HepG2 (cell line): ENCODE results near the gene SKIL. TPM values are rescaled to one million over a fixed set of nuclear protein-coding genes. Genes with fewer than 3 reads are reported as not detected.
A peak's percentile ranks its signal among the peaks of the same experiment; 100 is the strongest.

Experiments
- ATF1 ChIP-seq: IDR thresholded peaks from 2 replicates; pipeline ENCODE4 v1.6.1; 2016; ENCODE audit warnings: mild to moderate bottlenecking, control low read depth
- ETV5 ChIP-seq: IDR thresholded peaks from 2 replicates; pipeline ENCODE4 v1.6.1; 2018; ENCODE audit warnings: missing biosample characterization, missing genetic modification reagents, inconsistent platforms, borderline replicate concordance
- HMG20A ChIP-seq: IDR thresholded peaks from 2 replicates; pipeline ENCODE4 v1.6.1; 2016; ENCODE audit warnings: borderline replicate concordance
- REST ChIP-seq, 2 experiments: IDR thresholded peaks; 2 replicates each; pipeline ENCODE4 v1.6.1; 2011 to 2012; ENCODE audit warnings: low read length in 2 of 2, borderline replicate concordance in 1 of 2, low read depth in 1 of 2, mild to moderate bottlenecking in 1 of 2, moderate library complexity in 1 of 2
- SMARCC2 ChIP-seq: fragments of 450-650 bp; IDR thresholded peaks from 2 replicates; pipeline ENCODE4 v1.6.1; 2017; ENCODE audit warnings: antibody characterized with exemption, mild to moderate bottlenecking
- SP140L ChIP-seq: sonication (generic); formaldehyde crosslinking; IDR thresholded peaks from 2 replicates; pipeline ENCODE4 v1.4.0; 2020; ENCODE audit warnings: missing genetic modification reagents, borderline replicate concordance
- STAT6 ChIP-seq: sonication (generic); formaldehyde crosslinking; IDR thresholded peaks from 2 replicates; pipeline ENCODE4 v1.4.0; 2020; ENCODE audit warnings: missing genetic modification reagents, mild to moderate bottlenecking, borderline replicate concordance
- TCF7 ChIP-seq: sonication (generic); IDR thresholded peaks from 2 replicates; pipeline ENCODE4 v1.6.1; 2016; ENCODE audit warnings: antibody characterized with exemption, low read depth
- YEATS4 ChIP-seq: sonication (generic); formaldehyde crosslinking; IDR thresholded peaks from 2 replicates; pipeline ENCODE4 v1.4.0; 2020; ENCODE audit warnings: missing genetic modification reagents, borderline replicate concordance
- ZBTB4 ChIP-seq: sonication (generic); formaldehyde crosslinking; IDR thresholded peaks from 2 replicates; pipeline ENCODE4 v1.4.0; 2020; ENCODE audit warnings: missing genetic modification reagents, mild to moderate bottlenecking, borderline replicate concordance
- ZBTB7B ChIP-seq: sonication (generic); formaldehyde crosslinking; IDR thresholded peaks from 2 replicates; pipeline ENCODE4 v1.4.0; 2020; ENCODE audit warnings: missing genetic modification reagents
- ZKSCAN8 ChIP-seq: IDR thresholded peaks from 2 replicates; pipeline ENCODE4 v1.6.1; 2016; ENCODE audit warnings: borderline replicate concordance, missing genetic modification reagents, missing compliant biosample characterization
- ZMYM4 ChIP-seq: sonication (generic); formaldehyde crosslinking; IDR thresholded peaks from 2 replicates; pipeline ENCODE4 v1.8.1; 2023; ENCODE audit warnings: mild to moderate bottlenecking, missing genetic modification reagents
- ZNF33B ChIP-seq: sonication (generic); formaldehyde crosslinking; IDR thresholded peaks from 2 replicates; pipeline ENCODE4 v1.5.1; 2020; ENCODE audit warnings: mild to moderate bottlenecking, missing genetic modification reagents
- ZNF639 ChIP-seq: conservative IDR thresholded peaks from 2 replicates; pipeline ENCODE4 v1.6.1; 2018; ENCODE audit warnings: missing genetic modification reagents
- ZNF713 ChIP-seq: sonication (generic); formaldehyde crosslinking; IDR thresholded peaks from 2 replicates; pipeline ENCODE4 v1.4.0; 2020; ENCODE audit warnings: mild to moderate bottlenecking, missing genetic modification reagents
- ZSCAN9 ChIP-seq: IDR thresholded peaks from 2 replicates; pipeline ENCODE4 v1.6.1; 2016; ENCODE audit warnings: borderline replicate concordance
- polyA plus RNA-seq, 8 experiments: library from polyadenylated mRNA; depleted of rRNA in 3 of 8; stranded (reverse) in 7 of 8; unstranded in 1 of 8; fragments of >200 nt; fragmentation: Illumina TruSeq in 4 of 8; extraction: Trizol in 4 of 8; gene quantifications; 2 replicates each; pipeline versions ENCODE4 v1.2.1 to v1.2.3, GENCODE V29; 2011 to 2016; ENCODE audit warnings: low read depth in 4 of 8, missing spikeins in 1 of 8, mixed read lengths in 1 of 8; ENCODE audit not compliant: insufficient read depth in 1 of 8
- total RNA-seq, 5 experiments: library from RNA; depleted of rRNA; stranded (reverse); fragments of >200 nt; fragmentation: Illumina TruSeq; extraction: Trizol; gene quantifications; 2 replicates each; pipeline ENCODE4 v1.2.3, GENCODE V29; 2016; ENCODE audit warnings: low read depth in 1 of 5
- TF ChIP-seq, protein P1 (sequence below): IDR thresholded peaks from 2 replicates; pipeline ENCODE4 v1.6.1; 2016; ENCODE audit warnings: low read depth, control low read depth

Gene SKIL
- total and polyA plus RNA-seq, 2 of the 13 experiments (the other 11 are each of a cell fraction or from before 2014, with no cell fraction given), result 5.2 to 20.7 TPM

- TF ChIP-seq STAT6 (CRISPR knock-in tag), result peak; percentile 42; the same call in 1 of the 2 replicates
- TF ChIP-seq ZBTB4 (CRISPR knock-in tag), result no peak
- TF ChIP-seq SP140L (CRISPR knock-in tag), result no peak
- peak; percentile 52; the same call in 1 of the 2 replicates for TF ChIP-seq ZBTB7B
- TF ChIP-seq ZMYM4 (CRISPR knock-in tag), result peak; percentile 87
- TF ChIP-seq ZSCAN9 (CRISPR knock-in tag), result peak; percentile 45; the same call in 1 of the 2 replicates
- TF ChIP-seq ATF1 (CRISPR knock-in tag), result peak; percentile 65
- no peak for TF ChIP-seq ZNF33B
- TF ChIP-seq HMG20A (CRISPR knock-in tag), result peak; percentile 93
- peak; percentile 45; the same call in 1 of the 2 replicates for TF ChIP-seq YEATS4 (CRISPR knock-in tag)
- no peak for TF ChIP-seq ZNF713 (CRISPR knock-in tag)
- peak; percentile 91 for TF ChIP-seq ETV5 (CRISPR knock-in tag)
- TF ChIP-seq TCF7, result peak; percentile 46; the same call in 1 of the 2 replicates
- TF ChIP-seq, protein P1, sequence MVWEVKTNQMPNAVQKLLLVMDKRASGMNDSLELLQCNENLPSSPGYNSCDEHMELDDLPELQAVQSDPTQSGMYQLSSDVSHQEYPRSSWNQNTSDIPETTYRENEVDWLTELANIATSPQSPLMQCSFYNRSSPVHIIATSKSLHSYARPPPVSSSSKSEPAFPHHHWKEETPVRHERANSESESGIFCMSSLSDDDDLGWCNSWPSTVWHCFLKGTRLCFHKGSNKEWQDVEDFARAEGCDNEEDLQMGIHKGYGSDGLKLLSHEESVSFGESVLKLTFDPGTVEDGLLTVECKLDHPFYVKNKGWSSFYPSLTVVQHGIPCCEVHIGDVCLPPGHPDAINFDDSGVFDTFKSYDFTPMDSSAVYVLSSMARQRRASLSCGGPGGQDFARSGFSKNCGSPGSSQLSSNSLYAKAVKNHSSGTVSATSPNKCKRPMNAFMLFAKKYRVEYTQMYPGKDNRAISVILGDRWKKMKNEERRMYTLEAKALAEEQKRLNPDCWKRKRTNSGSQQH (CRISPR knock-in tag), result peak; percentile 75; the same call in 1 of the 2 replicates
- peak; percentile 88 for TF ChIP-seq ZKSCAN8 (CRISPR knock-in tag)
- peak; percentile 35; the same call in 1 of the 2 replicates for TF ChIP-seq SMARCC2
- TF ChIP-seq REST (IDR thresholded peaks at IDR 0.05; ENCODE audit: borderline replicate concordance in 1 of 2, low read depth in 1 of 2, low read length in 2 of 2), result peak in 1 of 2 experiments; percentile 63; a peak in 1 of 4 replicates
- TF ChIP-seq ZNF639 (CRISPR knock-in tag), result no peak
Observed at GRCh38 chr3:170331143-170331542, 26.4 kb upstream of the SKIL start (continued).
